H1 (cell line): ENCODE measurements around the gene STK32A. TPM values are rescaled to one million over a fixed set of nuclear protein-coding genes. Genes with fewer than 3 reads are reported as not detected.

Source experiments
- CTCF ChIA-PET: fragments of 300-600 bp; sonication (Branson Sonifier 250); formaldehyde crosslinking; loops from one replicate; lab custom pipeline; 2021; ENCODE audit not compliant: partially characterized antibody; lab: Charles Lee
- POLR2A ChIA-PET: fragments of 300-600 bp; sonication (Branson Sonifier 250); formaldehyde crosslinking; loops from one replicate; lab custom pipeline; 2021; ENCODE audit warnings: inconsistent platforms; ENCODE audit not compliant: partially characterized antibody; lab: Charles Lee
- DNase-seq, 2 experiments: peaks; one replicate each; pipeline versions ENCODE4 v3.0.0 to v3.0.0-alpha.2; 2010 to 2022; ENCODE audit warnings: low spot score in 2 of 2, low read depth in 1 of 2, mixed read lengths in 1 of 2
- FAIRE-seq: peaks from 2 replicates; lab custom pipeline; 2011; peaks lifted over from hg19 to GRCh38; lab: Jason Lieb, UNC
- H2AFZ ChIP-seq: 2 replicates; pipeline ENCODE4 v1.8.1; 2012; ENCODE audit warnings: low read length, inconsistent platforms
- H2AK5ac ChIP-seq: 2 replicates; pipeline ENCODE4 v1.6.1; 2013; ENCODE audit warnings: low read depth, low read length
- H2BK120ac ChIP-seq: replicated peaks from 2 replicates; pipeline ENCODE3; 2013; ENCODE audit warnings: low read depth, low read length, inconsistent platforms
- H2BK12ac ChIP-seq: 2 replicates; pipeline ENCODE4 v1.6.1; 2013; ENCODE audit warnings: low read depth, low read length
- H2BK15ac ChIP-seq: 2 replicates; pipeline ENCODE4 v1.6.1; 2013; ENCODE audit warnings: low read length
- H2BK20ac ChIP-seq: 2 replicates; pipeline ENCODE4 v1.6.1; 2013; ENCODE audit warnings: low read length
- H2BK5ac ChIP-seq: 2 replicates; pipeline ENCODE4 v1.6.1; 2013; ENCODE audit warnings: low read depth, low read length
- H3K14ac ChIP-seq: 2 replicates; pipeline ENCODE4 v1.6.1; 2013; ENCODE audit warnings: inconsistent platforms; ENCODE audit not compliant: insufficient read length
- H3K18ac ChIP-seq: 2 replicates; pipeline ENCODE4 v1.6.1; 2013; ENCODE audit warnings: low read length; ENCODE audit errors: extremely low read depth
- H3K23ac ChIP-seq: 2 replicates; pipeline ENCODE4 v1.6.1; 2013; ENCODE audit warnings: inconsistent platforms; ENCODE audit not compliant: insufficient read length
- H3K23me2 ChIP-seq: 2 replicates; pipeline ENCODE4 v1.6.1; 2013; ENCODE audit warnings: low read depth, low read length
- H3K27ac ChIP-seq: 2 replicates; pipeline ENCODE4 v1.6.1; 2011; ENCODE audit warnings: low read depth, low read length, inconsistent platforms
- H3K27me3 ChIP-seq, 4 experiments: replicated peaks in 1 of 4; 1 replicate in 1 of 4; 2 replicates in 3 of 4; pipeline versions ENCODE4 v1.6.1 to v1.8.1; 2011 to 2013; ENCODE audit warnings: low read length in 3 of 4, mild to moderate bottlenecking in 3 of 4, inconsistent platforms in 2 of 4, mixed read lengths in 2 of 4, moderate library complexity in 1 of 4; ENCODE audit not compliant: control insufficient read depth in 3 of 4, insufficient read depth in 3 of 4; ENCODE audit errors: extremely low read depth in 1 of 4
- H3K36me3 ChIP-seq, 4 experiments: 2 replicates each; pipeline versions ENCODE4 v1.6.1 to v1.8.1; 2011 to 2013; ENCODE audit warnings: mild to moderate bottlenecking in 4 of 4, low read length in 3 of 4, moderate library complexity in 2 of 4, control low read depth in 1 of 4, inconsistent platforms in 1 of 4; ENCODE audit not compliant: insufficient read depth in 4 of 4, control insufficient read depth in 2 of 4
- H3K4ac ChIP-seq: replicated peaks from 2 replicates; pipeline ENCODE3; 2013; ENCODE audit warnings: low read length, low read depth, mixed read lengths, inconsistent platforms; ENCODE audit not compliant: insufficient read length
- H3K4me1 ChIP-seq, 4 experiments: replicated peaks in 1 of 4; 1 replicate in 1 of 4; 2 replicates in 3 of 4; pipeline versions ENCODE4 v1.6.1 to v1.8.1; 2011 to 2013; ENCODE audit warnings: low read length in 3 of 4, inconsistent platforms in 2 of 4, mixed read lengths in 1 of 4; ENCODE audit not compliant: insufficient read depth in 4 of 4, control insufficient read depth in 3 of 4
- H3K4me2 ChIP-seq, 2 experiments: 2 replicates each; pipeline versions ENCODE4 v1.6.1 to v1.8.1; 2011 to 2013; ENCODE audit warnings: low read depth in 2 of 2, low read length in 2 of 2, control low read depth in 1 of 2, inconsistent platforms in 1 of 2, mild to moderate bottlenecking in 1 of 2; ENCODE audit not compliant: insufficient read depth in 1 of 2
- H3K4me3 ChIP-seq, 4 experiments: fragments of 200-600, 300-600 bp in 1 of 4; sonication (generic), shearing (Covaris generic), sonication (Bioruptor Twin) in 1 of 4; 2 replicates each; pipeline versions ENCODE4 v1.5.1 to v1.8.1; 2011 to 2016; ENCODE audit warnings: low read length in 4 of 4, low read depth in 3 of 4, control low read depth in 2 of 4, inconsistent platforms in 2 of 4, mild to moderate bottlenecking in 2 of 4, mixed read lengths in 1 of 4, moderate library complexity in 1 of 4; ENCODE audit not compliant: insufficient read depth in 2 of 4; ENCODE audit errors: extremely low read depth in 1 of 4
- H3K56ac ChIP-seq: replicated peaks from 2 replicates; pipeline ENCODE3; 2013; ENCODE audit warnings: low read depth, mild to moderate bottlenecking, mixed read lengths, low read length, inconsistent platforms; ENCODE audit not compliant: insufficient read length
- H3K79me1 ChIP-seq: 2 replicates; pipeline ENCODE4 v1.6.1; 2013; ENCODE audit warnings: low read depth, low read length, control low read depth
- H3K79me2 ChIP-seq, 2 experiments: 2 replicates each; pipeline versions ENCODE4 v1.6.1 to v1.8.1; 2012 to 2013; ENCODE audit warnings: low read length in 2 of 2, mild to moderate bottlenecking in 2 of 2, inconsistent platforms in 1 of 2; ENCODE audit not compliant: insufficient read depth in 2 of 2, control insufficient read depth in 1 of 2
- H3K9ac ChIP-seq, 4 experiments: replicated peaks in 1 of 4; 1 replicate in 1 of 4; 2 replicates in 3 of 4; pipeline versions ENCODE4 v1.6.1 to v1.8.1; 2011 to 2013; ENCODE audit warnings: low read depth in 3 of 4, low read length in 3 of 4, control low read depth in 2 of 4, mild to moderate bottlenecking in 2 of 4, moderate library complexity in 2 of 4, inconsistent platforms in 1 of 4; ENCODE audit errors: extremely low read depth in 1 of 4
- H3K9me3 ChIP-seq, 2 experiments: 2 replicates each; pipeline versions ENCODE4 v1.6.1 to v1.8.1; 2012 to 2013; ENCODE audit warnings: mild to moderate bottlenecking in 2 of 2, moderate library complexity in 2 of 2, control low read depth in 1 of 2, inconsistent platforms in 1 of 2, low read depth in 1 of 2, low read length in 1 of 2, mixed read lengths in 1 of 2; ENCODE audit not compliant: insufficient read depth in 2 of 2
- H4K20me1 ChIP-seq, 2 experiments: replicated peaks in 1 of 2; 2 replicates each; pipeline versions ENCODE3 to v1.8.1; 2011 to 2013; ENCODE audit warnings: inconsistent platforms in 2 of 2, low read length in 2 of 2, mild to moderate bottlenecking in 1 of 2; ENCODE audit not compliant: insufficient read depth in 2 of 2, control insufficient read depth in 1 of 2
- H4K5ac ChIP-seq: 2 replicates; pipeline ENCODE4 v1.6.1; 2013; ENCODE audit warnings: low read length, low read depth, mixed read lengths, inconsistent platforms; ENCODE audit not compliant: insufficient read length
- H4K8ac ChIP-seq: 2 replicates; pipeline ENCODE4 v1.8.0; 2013; ENCODE audit warnings: mild to moderate bottlenecking, moderate library complexity, low read length, inconsistent platforms; ENCODE audit not compliant: insufficient read depth; ENCODE audit errors: extremely low read depth
- H4K91ac ChIP-seq: replicated peaks from 2 replicates; pipeline ENCODE3; 2013; ENCODE audit warnings: low read length, mixed read lengths, inconsistent platforms; ENCODE audit not compliant: insufficient read length
- BRCA1 ChIP-seq: IDR thresholded peaks from 2 replicates; pipeline ENCODE4 v1.6.1; 2012; ENCODE audit warnings: low read depth, low read length, improper control_type of control experiment
- WGBS, 2 experiments: shearing (Covaris generic) in 1 of 2; methylation state at CpG; one replicate each; pipeline versions ENCODE4 v1.1.6 to v1.1.7; 2013 to 2015; ENCODE audit warnings: low lambda C conversion rate in 2 of 2, mixed read lengths in 2 of 2, inconsistent platforms in 1 of 2, low coverage in 1 of 2, missing lambda C conversion rate in 1 of 2; ENCODE audit not compliant: insufficient replicate concordance in 2 of 2, insufficient coverage in 1 of 2, insufficient read length in 1 of 2; ENCODE audit errors: extremely low coverage in 1 of 2, missing lambda C conversion rate in 1 of 2; 5-methylcytosine and 5-hydroxymethylcytosine counted together
- polyA plus RNA-seq, 7 experiments: library from polyadenylated mRNA; depleted of rRNA in 3 of 7; stranded (reverse) in 5 of 7; unstranded in 2 of 7; fragments of >200 nt in 5 of 7; fragments of 200-250 nt in 2 of 7; gene quantifications; 1 replicate in 5 of 7; 2 replicates in 1 of 7; 4 replicates in 1 of 7; pipeline versions ENCODE4 v1.2.1 to v1.2.3, GENCODE V29; 2011 to 2013; ENCODE audit warnings: missing spikeins in 2 of 7, mixed read lengths in 2 of 7
- total RNA-seq: library from RNA; stranded (reverse); fragmentation: NEBNext Ultra II Directional; extraction: Animal tissue kit (Norgen Biotek cat#: 25700); gene quantifications from 2 replicates; pipeline ENCODE4 v1.2.1, GENCODE V29; 2021

Gene STK32A
- total and polyA plus RNA-seq, 2 of the 8 experiments (the other 6 are each of a cell fraction or from before 2014, with no cell fraction given), result 1.3 to 2.5 TPM

DNA sequence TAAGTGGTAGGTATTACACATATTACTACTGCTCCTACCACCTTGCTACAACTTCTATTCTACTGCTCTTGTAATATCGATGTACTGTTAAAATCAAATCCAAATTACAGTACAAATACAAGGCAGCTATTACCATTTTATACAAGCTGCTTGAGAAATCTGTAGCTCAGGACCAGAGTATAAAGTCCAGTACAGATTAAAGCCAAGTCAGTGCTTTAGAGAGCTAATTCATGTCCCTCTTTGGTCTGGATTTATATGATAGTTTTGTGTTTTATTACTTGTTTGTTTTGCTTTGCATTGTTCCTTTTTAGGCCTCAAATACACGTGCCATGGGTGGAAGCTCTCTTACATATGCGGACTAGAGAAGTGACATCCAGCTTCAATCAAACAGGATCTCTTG, 199.2 kb downstream of the STK32A start:
- H3K18ac ChIP-seq, result no peak overlapping the region
- H3K23ac ChIP-seq, result no peak overlapping the region
- ChIA-PET CTCF (interaction anchor here (0.7 to 4.6 kb wide), 7 partner anchors 10 to 125 kb away, joined by 3 to 20 read pairs (median 3); no protein-coding TSS in a partner anchor), POLR2A (interaction anchor here (0.9 to 1.1 kb wide), 2 partner anchors 13 to 22 kb away, joined by 3 to 5 read pairs; no protein-coding TSS in a partner anchor)
- DNase-seq (no peak), FAIRE-seq (no peak)
- no peak overlapping the region for H2BK15ac ChIP-seq
- H3K9me3 ChIP-seq, result no peaks in the 10 kb centered on the region
- H3K14ac ChIP-seq, result no peak overlapping the region
- H3K27ac ChIP-seq, result no peak overlapping the region
- H2BK12ac ChIP-seq, result no peak overlapping the region
- peaks cover 5% of the 10 kb centered on the region for H3K79me1 ChIP-seq
- no peak overlapping the region for H4K5ac ChIP-seq
- H2BK20ac ChIP-seq, result no peak overlapping the region
- peaks cover 5 to 26% (median 16%) of the 10 kb centered on the region in 4 experiments for H3K4me1 ChIP-seq
- H3K56ac ChIP-seq, result no peak overlapping the region
- peaks cover 55 to 100% of the 10 kb centered on the region in 2 experiments for H3K79me2 ChIP-seq
- H4K8ac ChIP-seq, result no peak overlapping the region
- no peak overlapping the region for H3K4ac ChIP-seq
- H2AFZ ChIP-seq, result no peak overlapping the region
- H3K36me3 ChIP-seq, result peaks cover 2 to 28% (median 5%) of the 10 kb centered on the region in 4 experiments; a peak in 1 of 8 replicates
- TF ChIP-seq BRCA1, result no peak
- H3K27me3 ChIP-seq, result peaks cover 0 to 1% (median 0%) of the 10 kb centered on the region in 4 experiments; a peak in 1 of 7 replicates
- H4K91ac ChIP-seq, result no peak overlapping the region
- no peak overlapping the region for H3K9ac ChIP-seq
- H2AK5ac ChIP-seq, result no peak overlapping the region
- H3K4me2 ChIP-seq, result no peak overlapping the region
- no peaks in the 10 kb centered on the region for H3K23me2 ChIP-seq
- H2BK5ac ChIP-seq, result no peak overlapping the region
- WGBS, 2 experiments, result 82% methylated on average over 3 of the region's 3 CpGs; no CpG with 5 or more reads in 1 of the 2 experiments
- H3K4me3 ChIP-seq, result no peak overlapping the region
- H4K20me1 ChIP-seq, result peaks cover 49 to 57% of the 10 kb centered on the region in 2 experiments
- no peak overlapping the region for H2BK120ac ChIP-seq
